ENCODE data around the gene RBFOX2. TPM values are rescaled to one million over a fixed set of nuclear protein-coding genes. Genes with fewer than 3 reads are reported as not detected.

The RBFOX2 gene
- total RNA-seq, 4 donors from 2014 or later = 103 to 139 (median 108) TPM

DNA sequence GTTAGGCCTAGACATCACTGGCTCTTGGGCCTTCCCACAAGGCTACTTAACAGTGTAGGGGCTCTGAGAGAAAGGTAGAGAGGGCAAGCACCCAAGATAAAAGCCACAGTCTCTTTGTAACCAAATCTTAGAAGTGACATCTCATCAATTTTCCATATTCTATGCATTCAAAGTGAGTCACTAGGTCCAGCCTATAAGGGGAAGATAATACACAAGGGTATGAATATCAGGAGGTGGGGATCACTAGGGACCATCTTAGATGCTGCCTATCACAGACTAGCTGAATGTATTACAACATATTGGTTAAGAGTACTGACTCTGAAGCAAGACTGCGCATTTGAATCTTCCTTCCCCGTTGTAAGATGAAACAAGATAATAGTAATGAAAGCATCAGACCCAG is 144.1 kb downstream of the RBFOX2 start:
- H3K36me3 ChIP-seq = no peaks in the 10 kb centered on the region
- H3K27ac ChIP-seq = peak overlapping the region; percentile 20 to 66 (median 51)
- 88 to 92% methylated on average over 2 of the region's 2 CpGs for WGBS, 2 donors
- H3K4me3 ChIP-seq (replicated peaks in 1 of 3) = no peak overlapping the region
- intact Hi-C loops (cut with DNase I) = no loop called here
- no peak for DNase-seq
- TF ChIP-seq POLR2A (IDR thresholded peaks at IDR 0.05) = no peak
- TF ChIP-seq, protein P1, sequence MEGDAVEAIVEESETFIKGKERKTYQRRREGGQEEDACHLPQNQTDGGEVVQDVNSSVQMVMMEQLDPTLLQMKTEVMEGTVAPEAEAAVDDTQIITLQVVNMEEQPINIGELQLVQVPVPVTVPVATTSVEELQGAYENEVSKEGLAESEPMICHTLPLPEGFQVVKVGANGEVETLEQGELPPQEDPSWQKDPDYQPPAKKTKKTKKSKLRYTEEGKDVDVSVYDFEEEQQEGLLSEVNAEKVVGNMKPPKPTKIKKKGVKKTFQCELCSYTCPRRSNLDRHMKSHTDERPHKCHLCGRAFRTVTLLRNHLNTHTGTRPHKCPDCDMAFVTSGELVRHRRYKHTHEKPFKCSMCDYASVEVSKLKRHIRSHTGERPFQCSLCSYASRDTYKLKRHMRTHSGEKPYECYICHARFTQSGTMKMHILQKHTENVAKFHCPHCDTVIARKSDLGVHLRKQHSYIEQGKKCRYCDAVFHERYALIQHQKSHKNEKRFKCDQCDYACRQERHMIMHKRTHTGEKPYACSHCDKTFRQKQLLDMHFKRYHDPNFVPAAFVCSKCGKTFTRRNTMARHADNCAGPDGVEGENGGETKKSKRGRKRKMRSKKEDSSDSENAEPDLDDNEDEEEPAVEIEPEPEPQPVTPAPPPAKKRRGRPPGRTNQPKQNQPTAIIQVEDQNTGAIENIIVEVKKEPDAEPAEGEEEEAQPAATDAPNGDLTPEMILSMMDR (IDR thresholded peaks at IDR 0.05) = no peak
- H3K27me3 ChIP-seq = no peaks in the 10 kb centered on the region
- peaks cover 56 to 62% of the 10 kb centered on the region in 2 donors for H3K4me1 ChIP-seq
- no peaks in the 10 kb centered on the region for H3K9me3 ChIP-seq

DNA sequence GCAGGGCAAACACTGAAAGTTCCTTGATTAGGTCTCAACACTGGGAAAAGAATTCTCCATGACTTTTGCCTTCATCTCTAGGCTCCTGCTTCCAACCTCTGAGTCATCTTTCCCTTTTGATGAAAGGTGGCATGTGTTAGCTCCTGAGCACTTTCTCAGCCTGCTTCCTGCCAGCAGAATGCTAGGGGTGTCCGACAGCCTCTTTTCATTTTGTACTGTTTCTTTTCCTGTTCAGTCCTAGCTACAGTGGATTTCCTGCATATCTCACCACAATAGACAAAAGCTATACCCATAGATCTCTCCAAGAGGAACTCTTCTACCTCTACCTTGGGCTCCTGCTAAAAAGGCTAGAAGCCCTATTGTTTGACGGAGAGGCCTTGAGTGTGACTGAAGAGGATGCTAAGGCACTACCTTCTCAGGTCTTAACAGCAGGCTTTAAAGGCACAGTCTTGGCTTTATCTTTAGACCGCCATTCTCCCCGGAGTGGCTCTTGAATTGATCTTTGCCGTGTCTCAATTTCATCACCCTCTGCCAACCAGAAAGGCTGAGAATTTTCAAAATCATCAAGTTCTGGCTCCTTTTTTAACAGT is 145.5 kb downstream of the RBFOX2 start:
- Histone ChIP-seq H3K27me3 (no peaks in the 10 kb centered on the region), H3K27ac (peak overlapping the region; percentile 51 to 66 (median 53)), H3K9me3 (no peaks in the 10 kb centered on the region), H3K36me3 (no peaks in the 10 kb centered on the region), H3K4me1 (peaks cover 51 to 65% of the 10 kb centered on the region in 2 donors), H3K4me3 (replicated peaks in 1 of 3) (no peak overlapping the region)
- intact Hi-C loops (cut with DNase I) = no loop called here
- DNase-seq = no peak
- TF ChIP-seq, protein P1 (IDR thresholded peaks at IDR 0.05) = no peak
- no peak for TF ChIP-seq POLR2A (IDR thresholded peaks at IDR 0.05)
- WGBS, 2 donors = 36 to 40% methylated on average over 5 of the region's 5 CpGs

DNA sequence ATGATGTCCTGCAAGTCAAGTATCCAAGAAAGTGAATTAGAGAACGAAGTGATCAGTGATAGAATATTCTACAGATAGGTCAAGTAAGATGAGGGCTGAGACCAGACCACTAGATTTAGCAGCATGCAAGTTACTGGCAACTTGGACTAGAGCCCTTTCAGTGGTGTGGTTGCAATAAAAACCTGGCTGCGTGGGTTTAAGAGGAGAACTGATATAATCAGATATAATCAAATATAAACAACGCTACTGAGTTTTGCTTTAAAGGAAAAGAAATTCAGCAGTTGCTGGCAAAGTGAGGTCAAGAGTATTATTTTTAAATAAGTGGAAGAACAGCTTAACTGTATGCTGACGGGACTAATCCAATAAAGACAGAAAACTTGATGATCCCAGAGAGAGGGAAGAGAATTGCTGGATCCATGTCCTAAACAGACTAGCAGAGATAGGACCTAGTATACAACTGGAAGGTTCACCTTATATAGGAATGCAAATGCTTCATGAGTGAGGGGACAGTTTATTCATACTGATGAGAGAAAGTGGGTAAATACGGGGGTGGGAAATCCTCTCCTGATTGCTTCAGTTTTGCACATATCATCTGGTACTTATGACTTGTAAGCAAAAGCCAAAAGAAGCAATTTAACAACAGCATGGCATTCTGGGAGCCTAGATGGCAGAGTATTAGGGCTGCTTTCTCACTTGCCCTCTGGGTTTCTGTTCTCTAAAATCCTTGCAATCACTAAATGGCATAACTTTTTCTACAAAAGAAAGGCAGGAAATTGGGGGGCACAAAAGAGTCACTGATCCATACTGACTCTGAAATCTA is 146.2 kb downstream of the RBFOX2 start:
- Histone ChIP-seq H3K4me3 (replicated peaks in 1 of 3) (no peak overlapping the region), H3K27ac (peak overlapping the region; percentile 51 to 66 (median 53)), H3K36me3 (no peaks in the 10 kb centered on the region), H3K9me3 (no peaks in the 10 kb centered on the region), H3K27me3 (no peaks in the 10 kb centered on the region), H3K4me1 (peaks cover 44 to 58% of the 10 kb centered on the region in 2 donors)
- TF ChIP-seq POLR2A (IDR thresholded peaks at IDR 0.05) = no peak
- DNase-seq = peak; percentile 29 to 30
- 27% methylated on average over 5 of the region's 5 CpGs for WGBS, 2 donors
- intact Hi-C loops (cut with DNase I) = no loop called here

DNA sequence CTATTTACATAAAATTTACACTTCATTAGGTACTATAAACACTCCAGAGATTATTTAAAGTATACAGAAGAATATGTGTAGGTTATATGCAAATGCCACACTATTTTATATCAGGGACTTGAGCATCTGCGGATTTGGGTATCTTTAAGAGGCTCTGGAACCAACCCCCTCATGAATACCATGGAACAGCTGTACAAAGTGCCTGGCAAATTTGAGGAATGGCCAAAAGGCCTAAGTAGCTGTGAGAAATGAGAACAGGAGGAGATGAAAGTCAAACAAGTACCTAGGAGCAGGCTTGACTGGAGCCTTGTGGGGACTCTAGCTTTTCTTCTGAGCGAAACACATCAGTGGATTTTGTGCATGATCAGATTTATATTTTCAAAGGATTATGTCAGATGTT is 149.3 kb downstream of the RBFOX2 start:
- no peak for DNase-seq
- Histone ChIP-seq H3K27ac (peak overlapping the region in 2 of 3 donors; percentile 20 to 32), H3K27me3 (no peaks in the 10 kb centered on the region), H3K36me3 (no peaks in the 10 kb centered on the region), H3K4me1 (peaks cover 40 to 60% of the 10 kb centered on the region in 2 donors), H3K9me3 (no peaks in the 10 kb centered on the region), H3K4me3 (replicated peaks in 1 of 3) (no peak overlapping the region)
- intact Hi-C loops (cut with DNase I) = no loop called here
- 92% methylated on average over 2 of the region's 2 CpGs for WGBS, 2 donors
- no peak for TF ChIP-seq POLR2A (IDR thresholded peaks at IDR 0.05)
- TF ChIP-seq, protein P1 (IDR thresholded peaks at IDR 0.05) = no peak

DNA sequence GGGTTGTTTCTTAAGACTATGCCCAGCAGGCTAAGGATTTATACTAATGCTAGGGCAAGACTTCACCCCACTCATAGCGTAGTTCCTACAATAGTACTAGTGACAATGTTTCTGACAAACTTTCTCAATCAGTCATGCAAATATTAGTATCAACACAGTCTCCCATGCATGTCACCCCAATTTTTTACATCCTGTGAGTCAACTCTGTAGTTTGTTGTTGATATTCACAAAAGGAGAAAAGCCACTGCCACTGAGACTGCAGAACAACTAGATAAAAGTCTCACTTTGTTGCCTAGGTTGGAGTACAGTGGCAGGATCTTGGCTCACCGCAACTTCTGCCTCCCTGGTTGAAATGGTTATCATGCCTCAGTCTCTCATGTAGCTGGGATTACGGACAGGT is 155.2 kb downstream of the RBFOX2 start:
- TF ChIP-seq, protein P1 (IDR thresholded peaks at IDR 0.05) = no peak
- TF ChIP-seq POLR2A (IDR thresholded peaks at IDR 0.05) = no peak
- Histone ChIP-seq H3K9me3 (no peaks in the 10 kb centered on the region), H3K36me3 (no peaks in the 10 kb centered on the region), H3K4me3 (replicated peaks in 1 of 3) (no peak overlapping the region), H3K27me3 (no peaks in the 10 kb centered on the region), H3K27ac (no peak overlapping the region), H3K4me1 (peaks cover 16 to 27% of the 10 kb centered on the region in 2 donors)
- intact Hi-C loops (cut with DNase I) = no loop called here
- no peak for DNase-seq
- WGBS, 2 donors = 92 to 97% methylated on average over 3 of the region's 3 CpGs
